Activated naive CD8-positive, alpha-beta T cell (primary cell): ENCODE measurements around the gene MYL10.

Experiments used
- H3K27ac Mint-ChIP-seq: one replicate; pipeline ENCODE4 v1.8.0; 2021; ENCODE audit warnings: mixed read lengths
- H3K27me3 Mint-ChIP-seq: one replicate; pipeline ENCODE4 v1.8.0; 2021; ENCODE audit warnings: mixed read lengths
- H3K36me3 Mint-ChIP-seq: one replicate; pipeline ENCODE4 v1.8.0; 2021; ENCODE audit warnings: mixed read lengths
- H3K4me1 Mint-ChIP-seq: one replicate; pipeline ENCODE4 v1.8.0; 2021; ENCODE audit warnings: low read depth, mixed read lengths
- H3K4me3 Mint-ChIP-seq: one replicate; pipeline ENCODE4 v1.8.0; 2021; ENCODE audit warnings: mild to moderate bottlenecking, mixed read lengths
- H3K9me3 Mint-ChIP-seq: one replicate; pipeline ENCODE4 v1.8.0; 2021; ENCODE audit warnings: low read depth, mixed read lengths

Gene MYL10

DNA sequence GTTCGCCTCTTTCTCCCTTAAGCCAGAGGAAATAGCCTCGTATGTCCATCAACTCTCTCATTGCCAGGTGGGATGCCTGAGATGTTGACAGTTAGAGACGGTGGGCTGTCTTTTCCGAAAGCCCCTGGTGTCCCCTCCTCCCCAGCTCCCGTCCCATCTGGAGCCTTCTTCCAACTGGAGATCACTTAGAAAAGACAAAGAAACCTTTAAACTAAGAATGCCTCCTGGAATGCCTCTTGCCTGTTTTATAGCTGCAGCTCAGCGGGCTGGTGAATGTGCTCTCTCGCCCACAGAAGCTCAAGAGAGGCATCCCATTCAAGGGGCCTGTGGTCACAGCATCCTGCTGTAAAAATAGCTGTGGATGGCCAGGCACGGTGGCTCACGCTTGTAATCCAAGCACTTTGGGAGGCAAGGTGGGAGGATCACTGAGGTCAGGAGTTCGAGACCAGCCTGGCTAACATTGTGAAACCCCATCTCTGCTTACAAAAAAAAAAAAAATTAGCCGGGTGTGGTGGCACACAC, 5.2 kb upstream of the MYL10 start:
- H3K9me3 Mint-ChIP-seq, result no peaks in the 10 kb centered on the region
- no peak overlapping the region for H3K27ac Mint-ChIP-seq
- H3K4me3 Mint-ChIP-seq, result no peak overlapping the region
- H3K27me3 Mint-ChIP-seq, result no peaks in the 10 kb centered on the region
- no peaks in the 10 kb centered on the region for H3K4me1 Mint-ChIP-seq
- no peaks in the 10 kb centered on the region for H3K36me3 Mint-ChIP-seq

GRCh38 chr7:101633511-101633910, 4.4 kb upstream of the MYL10 start:
- no peaks in the 10 kb centered on the region for H3K9me3 Mint-ChIP-seq
- H3K27me3 Mint-ChIP-seq, result no peaks in the 10 kb centered on the region
- no peaks in the 10 kb centered on the region for H3K36me3 Mint-ChIP-seq
- no peak overlapping the region for H3K4me3 Mint-ChIP-seq
- H3K27ac Mint-ChIP-seq, result no peak overlapping the region
- no peaks in the 10 kb centered on the region for H3K4me1 Mint-ChIP-seq

DNA sequence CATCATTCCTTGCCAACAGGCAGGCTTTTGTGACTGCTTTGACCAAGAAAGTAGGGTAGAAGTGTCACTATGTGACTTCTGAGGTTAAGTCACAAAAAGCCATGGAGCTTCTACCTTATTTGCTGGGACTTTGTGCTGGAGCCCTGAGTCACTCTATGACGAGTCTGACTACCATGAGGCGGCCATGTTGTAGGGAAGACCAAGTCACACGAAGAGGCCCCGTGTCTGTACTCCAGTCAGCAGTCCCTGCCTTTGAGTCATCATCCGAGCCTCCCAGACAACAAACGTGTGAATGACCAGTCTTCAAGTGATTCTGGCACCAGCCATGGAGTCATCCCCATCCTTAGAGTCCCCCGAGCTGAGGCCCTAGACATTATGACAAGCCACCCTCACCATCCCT, 3.5 kb upstream of the MYL10 start:
- no peak overlapping the region for H3K4me3 Mint-ChIP-seq
- no peaks in the 10 kb centered on the region for H3K27me3 Mint-ChIP-seq
- H3K4me1 Mint-ChIP-seq, result no peaks in the 10 kb centered on the region
- H3K27ac Mint-ChIP-seq, result no peak overlapping the region
- H3K9me3 Mint-ChIP-seq, result no peaks in the 10 kb centered on the region
- H3K36me3 Mint-ChIP-seq, result no peaks in the 10 kb centered on the region

DNA sequence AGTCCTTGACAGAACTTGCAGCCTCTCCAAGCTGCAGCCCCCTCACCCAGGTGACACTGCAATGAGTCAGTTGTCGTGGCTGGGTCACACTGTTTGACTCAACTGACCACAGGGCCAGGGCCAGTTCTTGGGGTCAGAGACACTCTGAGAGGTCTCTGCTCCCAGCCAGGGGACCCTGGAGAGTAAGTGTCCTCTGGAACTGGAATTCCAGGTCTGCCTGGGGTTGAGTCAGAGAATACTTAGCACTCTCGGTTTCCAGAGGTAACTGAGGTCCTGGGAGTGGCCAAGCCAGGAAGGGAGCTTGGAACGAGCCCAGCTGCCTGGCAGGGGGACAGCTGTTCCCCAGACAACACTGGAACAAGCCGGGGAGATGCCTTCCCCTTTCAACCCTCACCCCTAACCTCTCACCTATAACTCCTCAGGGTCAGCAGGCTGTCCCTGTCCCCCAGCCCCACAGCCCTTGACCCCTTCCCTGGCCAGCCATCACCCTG, 2.2 kb upstream of the MYL10 start:
- H3K27me3 Mint-ChIP-seq, result peaks cover under 1% of the 10 kb centered on the region
- no peaks in the 10 kb centered on the region for H3K9me3 Mint-ChIP-seq
- no peak overlapping the region for H3K27ac Mint-ChIP-seq
- no peaks in the 10 kb centered on the region for H3K36me3 Mint-ChIP-seq
- H3K4me1 Mint-ChIP-seq, result no peaks in the 10 kb centered on the region
- no peak overlapping the region for H3K4me3 Mint-ChIP-seq

DNA sequence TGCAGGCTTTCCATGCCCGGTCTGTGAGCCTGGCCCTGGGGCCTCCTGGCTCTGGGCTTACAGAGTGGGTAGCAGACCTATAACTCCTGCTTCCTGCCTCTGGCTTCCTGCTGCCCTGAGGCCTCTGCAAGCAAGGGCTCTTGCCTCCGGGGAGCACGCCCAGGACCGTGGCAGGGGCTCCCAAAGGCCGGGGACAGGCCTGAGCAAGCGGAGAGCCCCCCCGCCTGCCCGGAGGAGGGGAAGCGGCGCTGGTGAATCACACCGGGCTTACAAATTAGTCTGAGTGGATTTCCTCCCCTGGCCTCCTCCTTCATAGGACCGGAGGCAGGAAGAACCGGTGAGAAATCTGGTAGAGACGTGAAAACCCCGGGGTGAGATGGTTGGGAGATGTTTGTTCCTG, 1.5 kb upstream of the MYL10 start:
- Mint-ChIP-seq H3K4me3 (no peak overlapping the region), H3K9me3 (no peaks in the 10 kb centered on the region), H3K27me3 (peaks cover 2% of the 10 kb centered on the region), H3K36me3 (no peaks in the 10 kb centered on the region), H3K27ac (no peak overlapping the region), H3K4me1 (peaks cover under 1% of the 10 kb centered on the region)

DNA sequence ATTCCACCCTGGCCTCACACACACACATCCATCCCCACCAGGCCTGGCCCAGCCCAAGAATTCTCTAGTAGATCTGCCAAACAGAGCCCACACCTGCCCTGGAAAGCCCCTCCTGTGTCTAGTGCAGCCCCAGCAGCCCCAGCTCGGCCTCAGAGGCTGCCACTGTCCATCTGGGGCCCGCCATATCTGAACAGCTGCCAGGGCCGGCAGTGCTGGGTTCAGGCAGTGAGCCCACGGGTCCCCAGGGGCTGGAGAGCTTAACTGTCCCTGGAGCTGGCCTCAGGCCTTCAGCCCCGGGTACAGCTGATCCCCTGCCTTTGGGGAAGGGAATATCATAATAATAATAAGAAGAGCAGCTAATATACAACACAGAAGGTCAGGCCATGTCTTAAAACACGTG, 574 bp downstream of the MYL10 start:
- peaks cover 1% of the 10 kb centered on the region for H3K4me1 Mint-ChIP-seq
- H3K4me3 Mint-ChIP-seq, result no peak overlapping the region
- H3K36me3 Mint-ChIP-seq, result no peaks in the 10 kb centered on the region
- H3K27ac Mint-ChIP-seq, result no peak overlapping the region
- peaks cover 8% of the 10 kb centered on the region for H3K27me3 Mint-ChIP-seq
- no peaks in the 10 kb centered on the region for H3K9me3 Mint-ChIP-seq

DNA sequence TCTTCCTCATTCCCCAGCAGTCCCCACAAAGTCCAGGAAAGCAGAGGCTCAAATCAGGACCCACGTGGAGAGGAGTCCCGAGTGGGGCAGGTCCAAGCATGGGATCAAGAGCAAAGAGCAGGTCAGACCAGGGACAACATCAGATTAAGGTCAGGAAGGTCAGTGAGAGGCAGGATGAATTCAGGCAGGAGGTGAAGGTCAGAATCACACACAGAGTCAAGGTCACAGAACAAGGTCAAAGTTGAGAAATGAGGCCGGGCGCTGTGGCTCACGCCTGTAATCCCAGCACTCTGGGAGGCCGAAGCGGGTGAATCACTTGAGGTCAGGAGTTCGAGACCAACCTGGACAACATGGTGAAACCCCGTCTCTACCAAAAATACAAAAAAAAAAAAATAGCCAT, 2.3 kb downstream of the MYL10 start:
- H3K4me3 Mint-ChIP-seq, result no peak overlapping the region
- H3K9me3 Mint-ChIP-seq, result no peaks in the 10 kb centered on the region
- peaks cover 1% of the 10 kb centered on the region for H3K4me1 Mint-ChIP-seq
- H3K27me3 Mint-ChIP-seq, result peaks cover 8% of the 10 kb centered on the region
- no peak overlapping the region for H3K27ac Mint-ChIP-seq
- no peaks in the 10 kb centered on the region for H3K36me3 Mint-ChIP-seq

DNA sequence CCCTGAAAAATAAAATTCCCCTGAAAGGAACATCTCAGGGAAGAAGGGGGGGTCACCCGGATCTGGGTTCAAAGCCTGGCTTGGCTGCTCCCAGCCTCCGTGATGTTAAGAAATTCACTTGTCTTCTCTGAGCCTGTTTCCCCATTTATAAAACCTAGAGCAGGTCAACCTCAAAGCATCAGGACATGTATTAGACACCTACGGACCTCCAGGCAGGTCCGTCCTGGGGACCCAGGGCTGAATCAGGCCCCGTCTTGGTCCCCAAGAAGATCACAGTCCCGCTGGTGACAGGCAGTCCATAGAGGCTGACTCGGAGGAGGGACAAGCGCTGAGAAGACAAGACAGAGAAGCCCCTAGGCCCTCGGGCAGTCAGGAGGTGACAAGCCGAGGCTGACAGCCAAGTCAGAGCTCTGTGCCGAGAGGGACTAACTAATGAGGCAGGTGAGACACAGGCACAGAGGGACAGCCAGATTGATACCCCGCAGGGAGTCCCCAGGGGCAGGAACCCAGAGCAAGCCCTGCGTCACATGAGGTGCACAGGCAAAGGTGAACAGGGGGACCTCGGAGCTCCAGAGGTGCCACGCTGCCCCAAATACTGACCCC, 2.9 kb downstream of the MYL10 start:
- Mint-ChIP-seq H3K9me3 (no peaks in the 10 kb centered on the region), H3K4me1 (peaks cover 1% of the 10 kb centered on the region), H3K4me3 (no peak overlapping the region), H3K27me3 (peaks cover 8% of the 10 kb centered on the region), H3K36me3 (no peaks in the 10 kb centered on the region), H3K27ac (no peak overlapping the region)

DNA sequence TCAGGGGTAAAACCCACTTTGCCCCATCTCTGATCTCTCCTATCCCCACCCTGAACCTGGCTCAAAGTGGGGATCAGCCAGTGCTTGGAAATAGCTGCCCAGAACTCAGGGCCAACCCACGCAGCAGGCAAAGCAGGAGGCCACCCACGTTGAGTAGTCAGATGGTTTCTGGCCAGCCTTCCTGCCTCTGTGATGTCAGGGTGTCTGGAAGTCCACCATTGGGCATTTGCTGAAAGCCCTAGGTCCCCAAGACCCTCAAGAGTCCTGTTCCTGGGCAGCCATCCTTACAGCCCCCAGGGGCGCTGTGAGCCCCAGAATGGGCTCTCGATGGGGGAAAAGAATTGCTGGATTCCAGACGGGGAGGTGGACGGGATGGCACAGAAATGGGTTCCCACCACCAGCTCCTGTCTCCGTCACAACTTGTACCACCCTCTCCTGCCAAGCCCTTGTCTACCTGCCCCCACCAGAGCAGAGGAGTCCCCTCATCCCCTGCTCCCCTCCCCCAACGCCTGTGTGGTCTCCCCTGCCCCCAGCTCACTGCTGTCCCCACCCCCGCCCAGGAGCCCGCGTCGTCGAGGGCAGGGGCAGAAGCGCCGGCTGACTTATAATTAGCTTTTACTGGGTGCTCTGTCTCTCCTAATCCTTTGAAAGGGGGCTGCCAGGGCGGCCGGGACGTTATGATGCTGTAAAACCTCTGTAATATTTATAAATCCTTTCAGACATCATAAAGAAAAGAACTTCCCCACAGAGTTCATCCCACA, 3.9 kb downstream of the MYL10 start:
- Mint-ChIP-seq H3K4me3 (no peak overlapping the region), H3K4me1 (peaks cover 1% of the 10 kb centered on the region), H3K27me3 (peaks cover 8% of the 10 kb centered on the region)

GRCh38 chr7:101624246-101625001, 4.7 kb downstream of the MYL10 start:
- no peak overlapping the region for H3K4me3 Mint-ChIP-seq
- no peaks in the 10 kb centered on the region for H3K36me3 Mint-ChIP-seq
- peaks cover 8% of the 10 kb centered on the region for H3K27me3 Mint-ChIP-seq
- H3K27ac Mint-ChIP-seq, result no peak overlapping the region
- peaks cover 1% of the 10 kb centered on the region for H3K4me1 Mint-ChIP-seq
- H3K9me3 Mint-ChIP-seq, result no peaks in the 10 kb centered on the region

More for the DNA sequence above, 3.9 kb downstream of the MYL10 start:
- Mint-ChIP-seq H3K27ac (no peak overlapping the region), H3K9me3 (no peaks in the 10 kb centered on the region), H3K36me3 (no peaks in the 10 kb centered on the region)

DNA sequence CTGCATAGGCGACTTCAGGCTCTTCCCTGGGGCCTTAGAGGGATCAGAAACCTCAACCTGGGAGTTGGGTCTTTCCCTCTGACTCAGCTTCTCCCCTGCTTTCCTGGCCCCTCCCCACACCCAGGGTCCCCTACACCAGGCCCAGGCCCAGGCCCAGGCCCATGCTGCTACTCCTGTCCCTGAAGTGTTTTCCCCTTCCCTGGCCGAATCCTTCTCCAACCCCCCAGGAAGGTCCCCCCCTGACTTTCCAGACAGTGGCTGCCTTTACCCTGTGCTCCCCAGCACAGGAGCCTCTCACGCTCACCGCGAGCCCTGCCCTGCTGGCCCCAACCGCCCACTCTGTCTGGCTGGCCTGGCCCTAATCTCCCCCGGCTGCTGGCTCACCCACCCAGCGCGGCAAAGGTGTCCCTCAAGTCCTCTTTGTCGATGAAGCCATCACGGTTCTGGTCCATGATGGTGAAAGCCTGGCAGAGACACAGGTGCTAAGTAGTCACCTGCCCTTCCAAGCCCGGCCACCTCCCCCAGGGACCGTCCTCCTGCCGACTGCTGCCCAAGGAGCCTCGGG, 6.4 kb downstream of the MYL10 start:
- Mint-ChIP-seq H3K9me3 (no peaks in the 10 kb centered on the region), H3K27ac (no peak overlapping the region), H3K36me3 (no peaks in the 10 kb centered on the region), H3K4me3 (no peak overlapping the region), H3K4me1 (peaks cover 1% of the 10 kb centered on the region), H3K27me3 (peaks cover 8% of the 10 kb centered on the region)

DNA sequence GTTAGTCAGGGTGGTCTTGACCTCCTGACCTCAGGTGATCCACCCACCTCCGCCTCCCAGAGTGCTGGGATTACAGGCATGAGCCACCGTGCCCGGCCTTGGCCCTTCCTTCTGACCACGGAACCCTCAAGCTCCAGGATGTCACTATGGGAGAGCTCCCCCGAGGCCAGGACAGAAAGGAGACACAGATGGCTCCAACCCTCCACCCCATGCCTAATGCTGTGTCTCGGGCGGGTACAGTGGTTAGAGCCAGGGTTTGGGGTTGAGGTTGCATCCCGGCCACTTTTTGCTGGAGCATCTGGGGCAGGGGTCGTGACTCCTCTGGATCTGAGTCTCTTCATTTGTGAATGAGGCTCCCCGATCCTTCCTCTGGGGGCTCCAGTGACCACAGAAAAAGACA, 8.1 kb downstream of the MYL10 start:
- H3K4me1 Mint-ChIP-seq, result peaks cover 1% of the 10 kb centered on the region
- H3K9me3 Mint-ChIP-seq, result no peaks in the 10 kb centered on the region
- H3K27me3 Mint-ChIP-seq, result peaks cover 6% of the 10 kb centered on the region
- H3K4me3 Mint-ChIP-seq, result no peak overlapping the region
- no peaks in the 10 kb centered on the region for H3K36me3 Mint-ChIP-seq
- H3K27ac Mint-ChIP-seq, result no peak overlapping the region

- H3K9me3 Mint-ChIP-seq, result no peaks in the 10 kb centered on the region
- no peak overlapping the region for H3K27ac Mint-ChIP-seq
- H3K36me3 Mint-ChIP-seq, result no peaks in the 10 kb centered on the region
- no peaks in the 10 kb centered on the region for H3K4me1 Mint-ChIP-seq
- peaks cover 6% of the 10 kb centered on the region for H3K27me3 Mint-ChIP-seq
- H3K4me3 Mint-ChIP-seq, result no peak overlapping the region
Observed at GRCh38 chr7:101620395-101620794, 8.7 kb downstream of the MYL10 start.

GRCh38 chr7:101618916-101619315, 10.2 kb downstream of the MYL10 start:
- H3K27me3 Mint-ChIP-seq, result no peaks in the 10 kb centered on the region
- no peak overlapping the region for H3K4me3 Mint-ChIP-seq
- H3K9me3 Mint-ChIP-seq, result no peaks in the 10 kb centered on the region
- no peaks in the 10 kb centered on the region for H3K36me3 Mint-ChIP-seq
- H3K27ac Mint-ChIP-seq, result no peak overlapping the region
- H3K4me1 Mint-ChIP-seq, result no peaks in the 10 kb centered on the region
